ENCODE results near the gene IPO4.
A peak's percentile ranks its signal among the peaks of the same experiment; 100 is the strongest.

The IPO4 gene

GRCh38 chr14:24216345-24216699, 27.7 kb upstream of the IPO4 start:
- peak overlapping the region; percentile 13; the same call in 1 of the 2 replicates for H3K4me2 ChIP-seq (ENCODE audit: low read depth, low read length)

DNA sequence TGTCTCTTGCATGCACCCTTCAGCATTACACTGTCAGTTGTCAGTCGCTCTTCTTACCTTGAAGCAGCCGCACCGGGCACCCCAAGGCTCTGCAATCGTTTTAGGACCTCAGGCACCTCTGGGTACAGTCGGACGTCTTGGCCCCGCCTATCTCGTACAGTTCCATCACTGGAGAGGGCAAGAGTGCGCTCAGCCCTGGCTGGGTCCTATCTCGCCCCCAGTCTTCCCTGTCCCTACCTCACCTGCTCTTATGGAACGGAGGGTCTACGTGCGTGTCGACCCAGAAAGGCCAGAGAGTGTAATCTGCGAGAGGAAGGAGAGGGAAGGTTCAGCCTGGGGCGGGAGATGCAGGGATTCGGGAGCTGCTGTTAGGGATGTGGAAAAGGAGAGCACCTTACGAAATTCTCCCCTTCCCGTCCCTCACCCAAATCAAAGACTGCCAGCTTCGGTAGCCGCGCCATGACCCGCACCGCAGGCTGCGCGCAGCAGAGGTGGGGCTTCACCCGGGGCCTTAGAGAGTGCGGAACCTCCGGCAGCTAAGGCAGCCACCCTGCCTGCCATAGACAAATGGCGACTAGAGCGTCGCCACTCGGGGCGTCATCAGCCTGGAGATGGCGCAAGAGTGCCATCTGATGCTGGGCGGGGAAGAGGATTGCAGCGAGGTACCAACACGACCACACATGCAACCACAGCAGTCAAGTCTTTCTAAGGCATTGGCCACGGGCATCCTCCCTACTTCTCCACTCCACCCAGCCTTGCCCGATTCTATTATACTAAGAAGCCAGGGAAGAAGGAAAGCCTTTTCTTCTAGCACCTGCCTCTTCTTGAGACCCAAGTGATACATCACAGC, 27.1 kb upstream of the IPO4 start, which contains the start of gene MDP1:
TSS of gene MDP1 (minus strand) at position 572 of the 850 bp plus-strand sequence. CDS start at position 461, 111 bp downstream.
- H4K20me1 ChIP-seq (ENCODE audit: insufficient read depth, low read length) = no peaks in the 10 kb centered on the region
- no peaks in the 10 kb centered on the region for H3K9me3 ChIP-seq (replicated peaks; ENCODE audit: insufficient read depth, low read length)
- no peaks in the 10 kb centered on the region for H3K9me2 ChIP-seq (replicated peaks; ENCODE audit: insufficient read depth, low read length)
- peak; percentile 85 for DNase-seq
- TF ChIP-seq, protein P1, sequence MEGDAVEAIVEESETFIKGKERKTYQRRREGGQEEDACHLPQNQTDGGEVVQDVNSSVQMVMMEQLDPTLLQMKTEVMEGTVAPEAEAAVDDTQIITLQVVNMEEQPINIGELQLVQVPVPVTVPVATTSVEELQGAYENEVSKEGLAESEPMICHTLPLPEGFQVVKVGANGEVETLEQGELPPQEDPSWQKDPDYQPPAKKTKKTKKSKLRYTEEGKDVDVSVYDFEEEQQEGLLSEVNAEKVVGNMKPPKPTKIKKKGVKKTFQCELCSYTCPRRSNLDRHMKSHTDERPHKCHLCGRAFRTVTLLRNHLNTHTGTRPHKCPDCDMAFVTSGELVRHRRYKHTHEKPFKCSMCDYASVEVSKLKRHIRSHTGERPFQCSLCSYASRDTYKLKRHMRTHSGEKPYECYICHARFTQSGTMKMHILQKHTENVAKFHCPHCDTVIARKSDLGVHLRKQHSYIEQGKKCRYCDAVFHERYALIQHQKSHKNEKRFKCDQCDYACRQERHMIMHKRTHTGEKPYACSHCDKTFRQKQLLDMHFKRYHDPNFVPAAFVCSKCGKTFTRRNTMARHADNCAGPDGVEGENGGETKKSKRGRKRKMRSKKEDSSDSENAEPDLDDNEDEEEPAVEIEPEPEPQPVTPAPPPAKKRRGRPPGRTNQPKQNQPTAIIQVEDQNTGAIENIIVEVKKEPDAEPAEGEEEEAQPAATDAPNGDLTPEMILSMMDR (IDR thresholded peaks at IDR 0.05; ENCODE audit: low read length) = peak; percentile 58
- no peak for TF ChIP-seq EZH2 (optimal IDR thresholded peaks at IDR 0.05; ENCODE audit: low read depth, low read length)
- H3K4me2 ChIP-seq (ENCODE audit: low read depth, low read length) = peak within 1 kb of the TSS; percentile 45; the same call in 1 of the 2 replicates
- peak within 1 kb of the TSS; percentile 87 for H3K4me3 ChIP-seq (ENCODE audit: low read length)
- no peaks in the 10 kb centered on the region for H3K27me3 ChIP-seq (replicated peaks; ENCODE audit: insufficient read depth, low read length)
- peak within 1 kb of the TSS; percentile 63; the same call in 1 of the 2 replicates for H2AFZ ChIP-seq (ENCODE audit: low read length)
- peaks cover 25% of the 10 kb centered on the region for H3F3A ChIP-seq (ENCODE audit: insufficient read depth, low read length)
- H3K9ac ChIP-seq (ENCODE audit: low read length) = peak within 1 kb of the TSS; percentile 85
- peaks cover 6% of the 10 kb centered on the region for H3K79me2 ChIP-seq (ENCODE audit: low read length)
- no peaks in the 10 kb centered on the region for H3K36me3 ChIP-seq (replicated peaks; ENCODE audit: insufficient read depth, low read length)
- H3K27ac ChIP-seq (ENCODE audit: low read length) = peak within 1 kb of the TSS; percentile 86
- H3K4me1 ChIP-seq (ENCODE audit: low read length) = peaks cover 17% of the 10 kb centered on the region

More at GRCh38 chr14:24216345-24216699, 27.7 kb upstream of the IPO4 start:
- Histone ChIP-seq H3K79me2 (ENCODE audit: low read length) (peaks cover 4% of the 10 kb centered on the region), H3K27me3 (replicated peaks; ENCODE audit: insufficient read depth, low read length) (no peaks in the 10 kb centered on the region), H4K20me1 (ENCODE audit: insufficient read depth, low read length) (no peaks in the 10 kb centered on the region), H3K4me1 (ENCODE audit: low read length) (peaks cover 17% of the 10 kb centered on the region), H3K36me3 (replicated peaks; ENCODE audit: insufficient read depth, low read length) (no peaks in the 10 kb centered on the region), H3K4me3 (ENCODE audit: low read length) (no peak overlapping the region), H3K9me3 (replicated peaks; ENCODE audit: insufficient read depth, low read length) (no peaks in the 10 kb centered on the region), H3K9me2 (replicated peaks; ENCODE audit: insufficient read depth, low read length) (no peaks in the 10 kb centered on the region), H3K27ac (ENCODE audit: low read length) (no peak overlapping the region), H2AFZ (ENCODE audit: low read length) (no peak overlapping the region), H3K9ac (ENCODE audit: low read length) (no peak overlapping the region), H3F3A (ENCODE audit: insufficient read depth, low read length) (peaks cover 25% of the 10 kb centered on the region)
- no peak for DNase-seq
- no peak for TF ChIP-seq EZH2 (optimal IDR thresholded peaks at IDR 0.05; ENCODE audit: low read depth, low read length)
- TF ChIP-seq EZH2phosphoT487 (IDR thresholded peaks at IDR 0.05; ENCODE audit: low read length) = no peak
- TF ChIP-seq, protein P1 (IDR thresholded peaks at IDR 0.05; ENCODE audit: low read length) = no peak

GRCh38 chr14:24213866-24214662, 25.4 kb upstream of the IPO4 start:
- no peaks in the 10 kb centered on the region for H3K36me3 ChIP-seq (replicated peaks; ENCODE audit: insufficient read depth, low read length)
- no peak overlapping the region for H2AFZ ChIP-seq (ENCODE audit: low read length)
- no peaks in the 10 kb centered on the region for H3K9me2 ChIP-seq (replicated peaks; ENCODE audit: insufficient read depth, low read length)
- no peaks in the 10 kb centered on the region for H3K27me3 ChIP-seq (replicated peaks; ENCODE audit: insufficient read depth, low read length)
- peak overlapping the region; percentile 79 for H3K4me3 ChIP-seq (ENCODE audit: low read length)
- H4K20me1 ChIP-seq (ENCODE audit: insufficient read depth, low read length) = no peaks in the 10 kb centered on the region
- no peak for DNase-seq
- H3K4me1 ChIP-seq (ENCODE audit: low read length) = peaks cover 17% of the 10 kb centered on the region
- peak overlapping the region; percentile 67 for H3K4me2 ChIP-seq (ENCODE audit: low read depth, low read length)
- TF ChIP-seq EZH2phosphoT487 (IDR thresholded peaks at IDR 0.05; ENCODE audit: low read length) = no peak
- TF ChIP-seq EZH2 (optimal IDR thresholded peaks at IDR 0.05; ENCODE audit: low read depth, low read length) = no peak
- TF ChIP-seq, protein P1 (IDR thresholded peaks at IDR 0.05; ENCODE audit: low read length) = no peak; the same call in 1 of the 2 replicates
- H3K9me3 ChIP-seq (replicated peaks; ENCODE audit: insufficient read depth, low read length) = no peaks in the 10 kb centered on the region
- H3K9ac ChIP-seq (ENCODE audit: low read length) = peak overlapping the region; percentile 93; the same call in 1 of the 2 replicates
- peaks cover 6% of the 10 kb centered on the region for H3K79me2 ChIP-seq (ENCODE audit: low read length)
- peaks cover 25% of the 10 kb centered on the region for H3F3A ChIP-seq (ENCODE audit: insufficient read depth, low read length)
- peak overlapping the region; percentile 97 for H3K27ac ChIP-seq (ENCODE audit: low read length)
